HG02973 (cell line): ENCODE measurements around the gene ST6GALNAC2.
A peak's percentile ranks its signal among the peaks of the same experiment; 100 is the strongest.

Source experiments
- ATAC-seq: cut with Tn5 transposase; IDR thresholded peaks from one replicate; pipeline ENCODE4 v1.9.1; 2021; ENCODE audit warnings: moderate library complexity; ENCODE audit not compliant: unreplicated experiment

The ST6GALNAC2 gene

DNA sequence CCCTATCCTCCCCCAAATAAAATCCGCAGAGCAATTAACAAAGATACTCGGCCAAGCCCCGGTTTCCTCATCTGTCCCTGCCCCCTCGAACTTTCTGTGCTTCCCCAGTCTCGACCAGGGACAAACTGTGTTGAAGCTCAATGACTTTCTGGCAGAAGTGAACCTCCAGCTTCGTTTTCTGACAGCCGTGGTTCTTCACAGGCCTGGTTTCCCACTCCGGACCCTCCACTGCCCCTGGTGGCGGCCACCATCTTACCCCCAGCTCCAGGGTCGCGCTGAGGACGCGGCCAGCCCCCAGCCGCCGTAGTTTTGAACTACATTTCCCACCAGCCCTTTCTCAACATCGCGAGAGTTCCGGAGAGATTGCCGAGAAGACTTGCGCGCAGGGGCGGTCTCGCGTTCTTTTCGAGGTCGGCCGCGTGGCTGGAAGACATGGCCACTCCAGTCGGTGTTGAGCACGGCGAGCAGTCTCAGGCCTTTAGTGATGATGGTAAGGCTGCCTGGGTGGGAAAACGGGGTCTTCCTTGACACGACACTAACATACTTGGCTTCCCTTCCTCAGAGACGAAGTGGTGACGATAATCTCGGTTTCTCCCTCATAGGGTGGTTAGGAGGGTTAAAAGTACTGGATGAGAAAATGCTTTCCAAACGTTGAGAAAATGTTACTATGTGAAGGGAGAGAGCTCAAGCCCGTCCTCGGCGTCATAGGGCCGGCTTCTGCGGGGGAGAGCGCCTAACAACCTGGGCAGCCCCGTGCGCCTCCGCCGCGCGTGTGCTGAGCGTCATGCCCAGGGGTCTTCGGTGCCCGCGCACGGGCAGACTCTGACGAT, 28.1 kb downstream of the ST6GALNAC2 start:
- peak; percentile 84 for ATAC-seq

DNA sequence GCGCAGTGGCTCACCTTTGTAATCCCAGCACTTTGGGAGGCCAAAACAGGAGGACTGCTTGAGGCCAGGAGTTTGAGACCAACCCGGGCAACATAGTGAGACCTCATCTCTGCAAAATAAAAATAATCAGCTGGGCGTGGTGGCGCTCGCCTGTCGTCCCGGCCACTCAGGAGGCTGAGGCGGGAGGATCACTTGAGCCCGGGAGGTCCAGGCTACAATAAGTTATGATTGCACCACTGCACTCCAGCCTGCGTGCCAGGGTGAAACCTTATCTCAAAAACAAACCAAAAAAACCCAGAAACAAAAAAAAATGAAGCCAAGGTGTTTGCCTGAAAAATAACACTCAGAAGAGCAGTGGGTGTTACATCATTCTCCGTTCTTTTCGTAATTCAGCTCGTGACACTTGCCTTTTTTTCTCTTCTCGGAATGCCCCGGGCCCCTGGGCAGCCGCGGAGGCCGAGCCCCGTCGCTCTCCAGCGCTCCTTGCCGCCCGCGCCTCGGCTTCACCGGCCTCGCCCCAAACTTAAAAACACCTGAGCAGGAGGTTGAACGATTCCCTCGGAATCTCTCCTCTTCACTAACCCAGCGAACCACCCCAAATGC, 28.8 kb downstream of the ST6GALNAC2 start:
- ATAC-seq = no peak

DNA sequence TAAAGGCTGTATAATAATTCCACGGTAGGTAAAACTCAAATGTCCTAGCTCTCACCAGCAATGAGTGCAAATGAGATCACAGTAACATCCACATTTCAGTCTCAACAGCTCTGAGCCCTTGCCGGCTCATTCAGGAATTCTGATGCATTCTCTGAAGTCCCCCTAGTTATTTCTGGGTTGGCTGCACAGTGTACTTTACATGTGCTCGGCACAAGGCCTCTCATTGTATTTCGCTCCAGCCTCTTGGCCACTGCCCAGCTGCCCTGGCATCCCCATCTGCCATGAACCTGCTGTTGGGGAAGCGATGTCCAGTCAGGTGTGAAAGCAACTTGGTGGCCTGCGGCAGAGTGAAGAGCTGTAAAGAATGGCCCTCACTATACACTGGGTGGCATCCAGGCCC, 31.5 kb downstream of the ST6GALNAC2 start:
- no peak for ATAC-seq

DNA sequence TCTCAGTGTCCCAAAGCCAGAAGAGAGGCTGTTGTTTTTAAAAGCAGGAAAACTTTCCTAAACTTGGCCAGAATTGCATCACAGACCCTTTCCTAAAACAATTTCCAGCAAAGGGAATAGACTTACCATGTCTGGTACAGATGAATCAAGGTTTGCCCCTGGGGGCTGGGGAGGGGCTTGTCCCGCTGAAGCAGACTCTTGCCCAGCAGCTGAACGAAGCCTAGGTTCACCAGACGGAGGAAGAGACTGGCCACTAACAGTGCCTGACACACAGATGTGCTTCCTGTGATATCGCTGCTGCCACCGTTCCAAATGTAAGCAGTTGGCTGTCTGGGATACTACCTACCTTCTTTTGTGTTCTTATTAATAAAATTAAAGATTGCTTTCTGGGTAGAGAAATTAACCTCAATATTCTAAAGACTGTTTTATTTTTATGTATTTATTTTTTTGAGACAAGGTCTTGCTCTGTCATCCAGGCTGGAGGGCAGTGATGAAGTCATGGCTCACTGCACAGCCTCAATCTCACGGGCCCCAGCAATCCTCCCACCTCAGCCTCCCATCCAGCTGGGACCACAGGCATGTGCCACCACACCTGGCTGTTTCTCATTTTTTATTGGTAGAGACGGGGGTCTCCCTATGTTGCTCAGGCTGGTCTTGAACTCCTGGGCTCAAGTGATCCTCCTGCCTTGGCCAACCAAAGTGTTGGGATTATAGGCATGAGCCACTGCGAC, 32.3 kb downstream of the ST6GALNAC2 start:
- no peak for ATAC-seq

DNA sequence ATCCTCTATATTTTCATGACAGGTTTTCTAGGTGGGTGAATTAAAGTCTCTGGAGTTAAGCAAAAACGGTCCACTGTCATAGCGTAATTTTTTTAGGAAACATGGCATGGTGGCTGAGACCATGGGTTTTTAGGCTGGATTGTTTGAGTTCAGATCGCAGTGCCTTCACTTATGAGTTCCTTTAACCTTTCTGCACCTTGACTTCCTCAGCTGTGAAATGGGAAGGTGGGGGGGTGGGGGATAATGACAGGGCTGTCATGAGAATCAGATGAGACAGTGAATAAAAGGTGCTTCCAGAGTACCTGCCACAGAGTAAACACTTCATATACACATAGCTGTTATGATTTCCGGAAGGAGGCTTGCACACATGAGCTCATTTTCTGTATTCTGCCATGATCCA, 34.0 kb downstream of the ST6GALNAC2 start:
- ATAC-seq = no peak

DNA sequence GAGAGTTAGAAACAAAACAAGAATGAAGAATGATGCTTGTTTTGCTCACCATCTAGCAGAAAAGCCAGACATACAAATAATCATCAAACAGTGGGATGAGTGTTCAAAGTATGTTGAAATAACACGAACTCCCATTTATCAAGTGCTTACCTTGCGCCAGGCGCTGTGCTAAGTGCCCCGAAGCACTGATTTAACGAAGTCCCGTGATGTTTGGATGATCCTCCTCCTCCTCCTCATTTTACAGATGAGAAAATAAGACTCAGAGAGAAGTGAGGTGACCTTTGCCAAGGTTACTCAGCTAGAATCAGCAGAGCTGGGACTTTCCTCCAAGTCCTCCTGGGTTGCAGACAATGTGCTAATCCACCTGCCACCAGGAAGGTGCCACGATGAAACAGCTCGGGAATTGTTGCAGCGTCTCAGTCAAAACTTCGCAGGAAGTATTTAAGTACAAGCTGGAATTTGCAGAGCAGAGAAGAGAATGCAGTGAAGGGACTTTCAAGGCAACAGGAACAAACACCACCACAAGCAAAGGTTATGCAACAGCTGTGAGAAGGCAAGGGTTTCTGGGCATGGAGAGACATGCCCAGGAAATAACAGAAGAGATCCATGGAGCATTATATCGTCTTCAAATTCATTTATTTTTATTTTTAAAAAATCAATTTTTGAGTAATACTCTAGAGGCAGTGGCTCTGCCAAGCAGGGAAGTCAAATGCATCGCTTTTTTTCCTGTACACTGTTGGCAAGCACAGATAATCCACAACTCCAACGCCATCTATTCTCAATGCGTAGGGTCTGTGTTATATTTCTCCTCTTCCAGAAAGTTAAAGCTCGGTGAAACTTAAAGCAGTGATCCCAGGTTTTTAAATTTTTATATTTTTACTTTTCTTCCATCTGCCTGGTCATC, 34.7 kb downstream of the ST6GALNAC2 start:
- no peak for ATAC-seq

DNA sequence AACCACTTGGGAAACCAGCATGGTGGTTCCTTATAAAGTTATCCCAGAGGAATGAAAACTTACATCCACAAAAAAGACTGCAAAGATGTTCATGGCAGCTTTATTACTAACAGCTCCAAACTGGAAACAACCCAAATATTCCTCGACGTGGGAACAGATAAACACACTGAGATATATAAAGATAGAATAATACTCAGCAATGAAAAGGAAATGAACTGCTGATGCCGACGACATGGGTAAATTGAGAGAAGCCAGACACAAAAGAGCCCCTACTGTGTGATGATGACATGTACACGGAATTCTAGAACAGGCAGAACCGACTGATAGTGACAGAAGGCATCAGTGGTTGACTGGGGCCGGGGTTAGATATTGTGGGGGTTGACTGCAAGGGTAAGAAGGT, 36.1 kb downstream of the ST6GALNAC2 start:
- no peak for ATAC-seq

DNA sequence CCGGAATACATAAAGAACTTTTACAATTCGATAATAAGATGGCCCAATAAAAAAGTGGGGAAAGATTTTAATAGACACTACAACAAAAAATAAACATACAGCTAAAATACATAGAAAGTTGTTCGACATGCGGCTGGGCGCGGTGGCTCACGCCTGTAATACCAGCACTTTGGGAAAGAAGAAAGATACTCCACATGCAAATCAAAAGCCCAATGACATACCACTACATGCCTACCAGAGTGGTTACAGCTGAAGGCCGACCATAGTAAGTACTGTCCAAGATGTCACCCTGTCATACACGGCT, 36.5 kb downstream of the ST6GALNAC2 start:
- no peak for ATAC-seq

DNA sequence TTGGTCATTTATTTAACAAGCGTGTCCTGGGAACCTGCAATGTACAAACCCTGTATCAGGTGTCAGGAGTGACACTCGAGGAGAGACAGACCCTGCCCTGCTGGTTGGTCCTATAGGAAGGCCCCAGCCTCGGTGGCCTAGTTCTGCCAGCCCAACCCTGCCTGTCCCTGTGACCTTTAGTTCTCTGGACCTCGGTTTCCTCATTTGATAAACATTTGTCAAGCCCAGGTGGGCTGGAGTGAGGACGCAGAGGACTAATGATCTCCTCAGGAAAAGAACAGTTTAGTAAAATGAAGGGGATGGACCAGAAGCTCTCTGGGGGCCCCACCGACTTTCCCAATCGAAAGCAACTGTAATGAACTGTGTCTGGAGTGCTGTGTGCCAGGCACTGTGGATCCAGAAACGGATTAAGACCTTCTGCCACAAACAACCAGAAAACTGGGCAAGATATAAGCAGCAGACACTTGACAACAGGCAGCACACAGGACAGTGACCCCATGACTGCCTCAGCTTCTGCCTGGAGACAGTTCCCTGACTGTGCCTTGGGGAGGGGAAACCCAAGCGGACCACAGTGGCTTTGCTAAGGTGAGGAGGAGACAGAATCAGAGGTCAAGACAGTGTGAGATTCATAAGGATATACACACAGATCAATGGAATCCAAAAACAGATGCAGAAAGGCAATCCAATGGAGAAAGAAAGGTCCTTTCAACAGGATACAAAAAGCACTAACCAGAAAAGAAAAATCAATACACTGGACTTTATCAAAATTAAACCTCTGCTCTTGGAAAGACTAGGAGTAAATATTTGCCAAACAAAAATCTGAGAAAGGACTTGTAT, 37.1 kb downstream of the ST6GALNAC2 start:
- ATAC-seq = no peak

DNA sequence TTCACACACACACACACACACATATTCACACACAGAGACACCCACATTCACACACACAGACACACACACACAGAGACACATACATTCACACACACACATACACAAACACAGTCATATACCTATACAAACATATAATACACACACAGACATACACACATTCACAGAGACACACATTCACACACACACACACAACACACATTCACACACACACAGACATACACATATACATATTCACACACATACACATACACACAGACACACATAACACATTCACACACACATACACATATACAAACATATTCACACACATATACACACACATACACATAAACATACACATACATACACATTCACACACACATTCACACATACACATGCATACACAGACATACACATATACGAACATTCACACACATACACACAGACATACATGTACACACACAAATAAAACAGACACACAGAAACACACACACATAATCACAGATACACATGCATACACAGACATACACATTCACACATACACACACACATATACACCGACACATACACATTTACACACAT, 37.9 kb downstream of the ST6GALNAC2 start:
- ATAC-seq = no peak

DNA sequence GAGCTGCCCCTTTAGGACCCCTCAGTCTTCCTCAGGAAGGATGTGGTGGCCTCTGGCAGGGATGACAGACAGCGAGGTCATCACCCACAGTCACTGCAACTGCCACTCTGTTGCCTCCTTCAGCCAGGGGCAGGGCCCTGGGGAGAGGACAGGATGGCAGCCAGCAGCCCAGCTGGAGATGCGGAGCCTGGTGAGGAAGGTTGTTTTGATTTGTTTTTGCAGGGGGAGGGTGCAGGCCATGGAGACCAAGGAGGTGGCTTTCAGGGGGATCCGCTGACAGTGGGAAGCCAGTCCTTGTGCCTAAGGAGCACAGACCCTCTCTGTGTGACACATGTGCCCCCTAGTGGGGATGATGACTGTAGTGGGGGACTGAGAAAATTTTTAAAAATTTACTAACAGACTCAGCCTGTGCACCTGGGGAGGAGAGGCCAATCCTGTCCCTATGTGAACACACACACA, 38.4 kb downstream of the ST6GALNAC2 start:
- no peak for ATAC-seq

DNA sequence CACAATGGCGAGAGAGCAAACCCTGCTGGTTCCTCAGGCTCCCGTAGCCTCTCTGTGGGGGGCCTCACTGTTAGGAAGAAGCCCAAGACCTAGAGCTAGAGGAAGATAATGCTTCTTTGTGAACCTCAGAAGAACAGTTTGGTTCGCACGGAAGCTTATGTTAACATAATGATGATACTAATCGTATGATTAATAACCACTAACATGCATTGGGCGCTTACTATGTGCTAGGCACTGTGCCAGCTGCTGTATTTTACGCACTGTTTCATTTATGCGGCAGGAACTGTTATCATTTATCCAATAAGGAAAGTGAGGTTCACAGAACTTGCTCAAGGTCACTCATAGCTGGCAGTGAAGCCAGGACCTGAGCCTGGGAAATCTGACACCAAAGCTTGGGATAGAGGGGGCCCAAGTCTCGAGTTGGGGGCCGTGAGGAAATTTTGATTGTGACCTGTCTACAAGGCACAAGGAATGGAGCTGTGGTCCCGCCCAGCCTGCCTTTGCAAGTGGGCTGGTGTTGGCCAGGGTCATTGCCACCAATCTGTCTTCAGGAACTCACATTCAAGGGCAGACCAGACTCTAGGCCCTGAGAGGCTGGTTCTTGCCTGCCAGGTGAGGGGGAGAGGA, 39.0 kb downstream of the ST6GALNAC2 start:
- ATAC-seq = no peak

DNA sequence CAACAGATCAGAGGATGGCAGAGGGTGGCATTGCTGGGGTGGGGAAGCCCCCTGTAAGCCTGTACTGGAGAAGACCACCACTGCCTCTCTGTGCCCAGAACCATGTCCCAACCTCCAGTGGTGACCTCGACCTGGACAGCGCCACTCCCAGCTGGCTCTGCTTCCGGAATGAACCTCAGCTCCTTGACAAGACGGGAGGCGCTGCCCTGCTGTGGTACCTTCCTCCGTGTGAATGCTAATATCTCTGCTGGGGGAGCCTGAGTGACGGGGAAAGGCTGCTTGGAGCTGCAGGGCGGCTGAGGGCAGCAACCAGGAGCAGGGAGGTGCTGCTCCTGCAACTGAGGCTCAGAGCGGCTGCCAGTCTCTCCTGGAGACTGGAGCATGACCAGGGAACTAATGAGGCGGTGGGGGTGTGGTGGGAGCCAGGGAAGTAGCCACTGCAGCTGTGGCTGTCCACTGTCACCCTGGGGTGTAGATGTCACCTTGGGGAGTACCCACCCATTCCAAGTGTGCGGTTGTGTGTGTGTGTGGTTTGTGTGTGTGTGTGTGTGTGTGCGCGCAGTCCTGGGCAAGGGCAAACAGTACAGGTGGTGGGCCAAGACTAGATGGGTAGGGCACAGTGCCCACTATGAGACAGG, 39.6 kb downstream of the ST6GALNAC2 start:
- no peak for ATAC-seq

DNA sequence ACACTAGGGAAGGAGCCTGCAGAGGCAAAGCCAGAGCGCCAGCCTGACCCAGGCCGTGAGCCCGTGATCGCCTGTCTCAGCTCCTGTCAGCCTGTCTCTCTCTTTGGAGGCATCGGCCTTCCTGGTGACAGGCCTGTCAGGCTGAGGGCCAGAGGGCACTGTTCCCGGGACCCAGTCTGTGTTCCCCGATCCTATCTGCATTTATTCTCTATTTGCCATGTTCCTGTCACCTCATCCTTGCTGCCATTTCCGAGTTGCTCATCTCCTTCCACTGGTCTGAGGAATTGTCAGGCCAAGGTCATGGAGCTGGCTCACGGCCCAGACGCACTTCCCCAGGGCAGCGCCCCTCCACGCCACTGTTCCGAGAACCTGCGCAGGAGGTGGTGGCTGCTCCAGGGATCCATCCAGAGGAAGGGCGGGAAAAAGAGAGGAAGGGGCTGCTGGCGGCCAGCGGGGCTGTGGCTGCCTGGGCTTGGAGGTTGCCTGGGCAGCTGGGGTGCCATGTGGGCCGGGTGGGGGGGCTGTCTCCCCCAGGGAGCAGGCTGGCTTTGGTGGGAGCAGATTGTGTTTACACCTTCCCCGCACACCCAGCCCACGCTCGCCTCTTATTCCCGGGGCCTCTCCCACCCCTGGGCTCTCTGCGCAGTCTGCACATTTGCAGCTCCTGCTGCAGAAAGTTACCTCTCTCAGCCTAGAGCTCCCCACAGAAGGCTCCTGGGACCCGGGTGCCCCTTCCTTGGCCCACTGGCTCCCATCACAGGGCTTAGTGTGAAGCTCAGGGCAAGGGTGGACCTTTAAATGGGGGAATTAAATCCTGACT, 40.9 kb downstream of the ST6GALNAC2 start:
- no peak for ATAC-seq

DNA sequence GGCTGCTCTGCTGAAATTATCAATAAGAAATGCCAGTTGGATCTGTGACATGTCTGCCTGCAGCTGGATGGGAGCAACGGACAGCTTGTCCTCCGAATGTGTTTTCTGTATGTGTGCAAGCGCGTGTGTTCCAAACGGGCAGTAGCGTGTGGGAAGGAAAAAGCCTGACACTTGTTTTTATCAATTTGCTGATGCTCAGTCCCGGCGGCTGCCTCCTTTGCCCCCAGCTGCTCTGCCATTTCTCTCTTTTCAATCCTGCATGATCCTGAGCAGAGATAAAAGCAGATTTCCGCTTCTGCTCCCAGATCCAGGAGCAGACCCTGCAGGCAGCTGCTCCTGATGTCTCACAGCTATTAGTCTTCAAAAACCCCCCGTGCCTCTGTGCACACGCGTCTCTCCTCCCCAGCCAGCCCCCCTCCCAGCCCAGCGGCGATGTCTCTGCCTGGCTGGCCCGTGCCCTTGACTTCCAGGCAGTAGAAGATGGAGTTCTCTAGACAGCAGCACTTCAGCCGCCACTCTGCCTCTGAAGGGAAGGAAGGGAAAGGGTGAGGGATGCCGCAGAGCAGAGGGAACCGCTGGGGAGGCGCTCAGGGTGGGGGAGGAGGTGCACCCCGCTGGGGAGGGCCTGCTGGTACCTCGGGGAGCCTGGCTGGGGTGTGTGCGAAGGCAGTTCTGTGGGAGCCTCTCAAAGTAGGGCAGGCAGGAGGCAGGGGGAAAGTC, 41.7 kb downstream of the ST6GALNAC2 start:
- no peak for ATAC-seq

DNA sequence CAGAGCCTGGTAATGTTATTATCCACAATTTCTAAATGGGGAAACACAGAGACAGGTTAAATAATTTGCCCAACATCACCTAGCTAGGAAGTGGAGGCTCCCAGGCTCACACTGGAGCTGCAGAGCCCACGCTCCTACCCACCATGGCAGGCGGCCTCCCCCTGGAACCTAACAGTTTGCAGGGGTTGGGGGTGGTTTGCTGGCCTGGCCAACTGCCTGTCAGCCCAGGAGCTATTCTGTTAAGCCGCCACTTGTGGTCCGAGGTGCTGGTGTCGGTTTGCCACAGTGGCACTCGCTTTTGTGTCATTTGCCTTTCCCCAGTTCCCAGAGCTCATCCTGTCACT, 42.2 kb downstream of the ST6GALNAC2 start:
- ATAC-seq = no peak

DNA sequence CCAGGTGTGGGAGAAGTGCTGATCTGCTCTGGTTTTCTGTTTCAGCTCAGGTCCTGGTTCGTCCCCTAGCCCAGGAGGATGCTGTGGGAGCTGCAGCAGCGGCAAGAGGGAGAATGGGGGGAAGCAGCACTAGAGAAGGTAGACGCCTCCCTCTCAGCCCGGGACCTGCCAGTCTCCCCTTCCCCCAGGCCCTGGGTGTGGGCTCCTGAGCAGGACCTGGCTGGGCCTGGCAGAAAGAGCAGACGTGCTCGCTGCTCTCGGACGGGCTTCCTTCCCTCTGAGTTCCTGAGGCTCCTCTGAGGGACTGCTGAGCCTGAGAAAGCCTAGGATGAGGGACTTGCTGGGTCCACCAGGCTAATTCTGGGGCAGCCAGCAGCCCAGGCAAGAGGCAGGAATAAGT, 42.7 kb downstream of the ST6GALNAC2 start:
- ATAC-seq = no peak

DNA sequence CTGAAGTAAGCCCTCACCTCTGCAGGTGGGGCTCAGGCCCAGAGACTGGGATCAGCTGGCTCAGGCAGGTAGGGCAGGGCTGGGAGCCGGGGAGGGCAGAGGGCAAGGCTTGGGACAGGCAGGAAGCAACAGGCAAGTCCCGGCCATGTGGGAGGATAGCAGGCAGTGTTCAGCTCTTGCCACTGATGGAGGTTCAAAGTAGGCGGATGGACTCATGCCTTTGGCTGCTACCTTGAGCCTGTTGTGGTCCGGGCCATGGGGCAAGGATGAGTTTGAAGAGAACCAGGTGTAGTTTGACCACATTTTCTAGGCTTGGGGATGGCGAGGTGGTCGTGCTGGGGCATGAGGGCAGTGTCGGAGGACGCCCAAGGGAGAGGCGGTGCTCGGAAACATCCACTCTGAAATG, 43.1 kb downstream of the ST6GALNAC2 start:
- ATAC-seq = no peak
